Endometrial microvascular endothelial cells (primary cell): ENCODE data around the gene LIPF. TPM values are rescaled to one million over a fixed set of nuclear protein-coding genes. Genes with fewer than 3 reads are reported as not detected.
"Not testable (repeated sequence)": the region's sequence is repeated elsewhere in the genome, so short reads cannot be mapped to it uniquely, and the experiment has no call there.

Source experiments
- in situ Hi-C: cut with HindIII; loops from 2 replicates; pipeline ENCODE4 v1.10.0; 2017; ENCODE audit warnings: low sequenced_read_pairs, low pct_unique_long_range_greater_than_20kb; ENCODE audit errors: inconsistent ontology term
- total RNA-seq: library from RNA; depleted of rRNA; stranded (reverse); fragments of >200 nt; gene quantifications from one replicate; pipeline ENCODE4 v1.2.3, GENCODE V29; 2015; ENCODE audit errors: inconsistent ontology term

LIPF gene
- total RNA-seq: not detected

- in situ Hi-C loops: no loop called here
Observed at GRCh38 chr10:88664142-88664541, at the start of gene LIPF. Gene LIPF, plus strand, starts transcription at chr10:88664442. Its CDS starts 2,856 bp downstream, at chr10:88667298.

- in situ Hi-C loops: no loop called here
Observed at GRCh38 chr10:88616250-88616977, 47.8 kb upstream of the LIPF start.

- in situ Hi-C loops: no loop called here
Observed at GRCh38 chr10:88617772-88618300, 46.4 kb upstream of the LIPF start.

GRCh38 chr10:88618496-88618895, 45.7 kb upstream of the LIPF start:
- in situ Hi-C loops: no loop called here

GRCh38 chr10:88620441-88620840, 43.8 kb upstream of the LIPF start:
- in situ Hi-C loops: no loop called here

GRCh38 chr10:88623835-88624234, 40.4 kb upstream of the LIPF start:
- in situ Hi-C loops: no loop called here

- in situ Hi-C loops: no loop called here
Observed at GRCh38 chr10:88624840-88625239, 39.4 kb upstream of the LIPF start.

GRCh38 chr10:88640186-88640585, 24.1 kb upstream of the LIPF start:
- in situ Hi-C loops: no loop called here

- in situ Hi-C loops: no loop called here
Observed at GRCh38 chr10:88642209-88642608, 22.0 kb upstream of the LIPF start.

GRCh38 chr10:88642963-88643362, 21.3 kb upstream of the LIPF start:
- in situ Hi-C loops: no loop called here

GRCh38 chr10:88647061-88647615, 17.1 kb upstream of the LIPF start:
- in situ Hi-C loops: no loop called here

GRCh38 chr10:88651101-88651551, 13.1 kb upstream of the LIPF start:
- in situ Hi-C loops: no loop called here

GRCh38 chr10:88652616-88653015, 11.6 kb upstream of the LIPF start:
- in situ Hi-C loops: no loop called here

GRCh38 chr10:88657901-88658300, 6.3 kb upstream of the LIPF start:
- in situ Hi-C loops: no loop called here

- in situ Hi-C loops: no loop called here
Observed at GRCh38 chr10:88659725-88660597, 4.3 kb upstream of the LIPF start.

GRCh38 chr10:88660598-88660884, 3.7 kb upstream of the LIPF start:
- in situ Hi-C loops: no loop called here

- in situ Hi-C loops: no loop called here
Observed at GRCh38 chr10:88661018-88661417, 3.2 kb upstream of the LIPF start.

GRCh38 chr10:88661577-88661976, 2.7 kb upstream of the LIPF start:
- in situ Hi-C loops: no loop called here

GRCh38 chr10:88663153-88663552, 1.1 kb upstream of the LIPF start:
- in situ Hi-C loops: not testable (repeated sequence)

- in situ Hi-C loops: no loop called here
Observed at GRCh38 chr10:88668465-88668864, 4.2 kb downstream of the LIPF start.
